GM18873 (cell line): ENCODE data around the gene ERVK3-1.

Experiments
- ATAC-seq: cut with Tn5 transposase; IDR thresholded peaks from one replicate; pipeline ENCODE4 v1.9.1; 2021; ENCODE audit warnings: mild to moderate bottlenecking, moderate library complexity, moderate number of reproducible peaks; ENCODE audit not compliant: unreplicated experiment, low FRiP score

The ERVK3-1 gene

GRCh38 chr19:58357481-58358145, 52.4 kb downstream of the ERVK3-1 start:
- no peak for ATAC-seq

GRCh38 chr19:58361900-58362271, 56.7 kb downstream of the ERVK3-1 start:
- no peak for ATAC-seq

- peak; percentile 77 for ATAC-seq
Measured at GRCh38 chr19:58362272-58362994, 57.3 kb downstream of the ERVK3-1 start, which contains the start of gene ZNF497. ZNF497 (minus strand) TSS chr19:58362751; CDS start chr19:58357635, 5,116 bp downstream.

GRCh38 chr19:58364146-58364545, 59.0 kb downstream of the ERVK3-1 start:
- ATAC-seq: no peak
